Calu3 (cell line): ENCODE measurements around the gene UROC1. TPM values are rescaled to one million over a fixed set of nuclear protein-coding genes. Genes with fewer than 3 reads are reported as not detected.

Experiments used
- BruUV-seq: library from RNA; stranded (reverse); fragments of 400-500 nt; replicated peaks from 2 replicates; lab custom pipeline; 2021; lab: Mats Ljungman, UMichigan
- CTCF ChIA-PET: fragments of 300-600 bp; sonication (Branson Sonifier 250); formaldehyde crosslinking; loops from one replicate; lab custom pipeline; 2022; ENCODE audit warnings: antibody characterized with exemption; lab: Charles Lee
- DNase-seq: peaks from one replicate; pipeline ENCODE4 v3.0.0; 2022
- H3K27ac Mint-ChIP-seq: one replicate; pipeline ENCODE4 v1.8.0; 2022; ENCODE audit warnings: mixed read lengths; ENCODE audit not compliant: unreplicated experiment
- H3K27me3 Mint-ChIP-seq: one replicate; pipeline ENCODE4 v1.8.0; 2022; ENCODE audit warnings: mixed read lengths; ENCODE audit not compliant: unreplicated experiment
- H3K36me3 Mint-ChIP-seq: one replicate; pipeline ENCODE4 v1.8.0; 2022; ENCODE audit warnings: mild to moderate bottlenecking, moderate library complexity, mixed read lengths; ENCODE audit not compliant: insufficient read depth, unreplicated experiment
- H3K4me1 Mint-ChIP-seq: one replicate; pipeline ENCODE4 v1.8.0; 2022; ENCODE audit warnings: mild to moderate bottlenecking, low read depth, mixed read lengths; ENCODE audit not compliant: unreplicated experiment
- H3K4me3 Mint-ChIP-seq: one replicate; pipeline ENCODE4 v1.8.0; 2022; ENCODE audit warnings: mild to moderate bottlenecking, low read depth, moderate library complexity, mixed read lengths; ENCODE audit not compliant: unreplicated experiment
- H3K9me3 Mint-ChIP-seq: one replicate; pipeline ENCODE4 v1.8.0; 2022; ENCODE audit warnings: low read depth, mixed read lengths; ENCODE audit not compliant: unreplicated experiment
- intact Hi-C: fragments of 100-400 bp; cut with micrococcal nuclease; formaldehyde crosslinking; loops from one replicate; pipeline ENCODE4 v1.10.0; 2022; ENCODE audit not compliant: unreplicated experiment
- total RNA-seq: library from RNA; stranded (reverse); gene quantifications from 2 replicates; pipeline ENCODE4 v1.2.3, GENCODE V29; 2022
- TF ChIP-seq, protein P1 (sequence below): fragments of 200-600 bp; IDR thresholded peaks from one replicate; pipeline ENCODE4 v1.8.0; 2022; ENCODE audit warnings: antibody characterized with exemption; ENCODE audit not compliant: unreplicated experiment

The UROC1 gene
- total RNA-seq, 1 experiment from 2014 or later = not detected

- TF ChIP-seq, protein P1, sequence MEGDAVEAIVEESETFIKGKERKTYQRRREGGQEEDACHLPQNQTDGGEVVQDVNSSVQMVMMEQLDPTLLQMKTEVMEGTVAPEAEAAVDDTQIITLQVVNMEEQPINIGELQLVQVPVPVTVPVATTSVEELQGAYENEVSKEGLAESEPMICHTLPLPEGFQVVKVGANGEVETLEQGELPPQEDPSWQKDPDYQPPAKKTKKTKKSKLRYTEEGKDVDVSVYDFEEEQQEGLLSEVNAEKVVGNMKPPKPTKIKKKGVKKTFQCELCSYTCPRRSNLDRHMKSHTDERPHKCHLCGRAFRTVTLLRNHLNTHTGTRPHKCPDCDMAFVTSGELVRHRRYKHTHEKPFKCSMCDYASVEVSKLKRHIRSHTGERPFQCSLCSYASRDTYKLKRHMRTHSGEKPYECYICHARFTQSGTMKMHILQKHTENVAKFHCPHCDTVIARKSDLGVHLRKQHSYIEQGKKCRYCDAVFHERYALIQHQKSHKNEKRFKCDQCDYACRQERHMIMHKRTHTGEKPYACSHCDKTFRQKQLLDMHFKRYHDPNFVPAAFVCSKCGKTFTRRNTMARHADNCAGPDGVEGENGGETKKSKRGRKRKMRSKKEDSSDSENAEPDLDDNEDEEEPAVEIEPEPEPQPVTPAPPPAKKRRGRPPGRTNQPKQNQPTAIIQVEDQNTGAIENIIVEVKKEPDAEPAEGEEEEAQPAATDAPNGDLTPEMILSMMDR = no peak
- DNase-seq = no peak
- Mint-ChIP-seq H3K27ac (no peak overlapping the region), H3K9me3 (no peaks in the 10 kb centered on the region), H3K27me3 (no peaks in the 10 kb centered on the region), H3K4me3 (no peak overlapping the region), H3K36me3 (peaks cover 33% of the 10 kb centered on the region), H3K4me1 (peaks cover 10% of the 10 kb centered on the region)
- intact Hi-C loops = no loop called here
- CTCF ChIA-PET = no interaction called here
- no TSS peak for BruUV-seq
These were observed 72.1 kb downstream of the UROC1 start for GRCh38 chr3:126445506-126445905.

- H3K36me3 Mint-ChIP-seq = peaks cover 31% of the 10 kb centered on the region
- no TSS peak for BruUV-seq
- TF ChIP-seq, protein P1 = no peak
These were observed 74.7 kb downstream of the UROC1 start for GRCh38 chr3:126442856-126443242.

DNA sequence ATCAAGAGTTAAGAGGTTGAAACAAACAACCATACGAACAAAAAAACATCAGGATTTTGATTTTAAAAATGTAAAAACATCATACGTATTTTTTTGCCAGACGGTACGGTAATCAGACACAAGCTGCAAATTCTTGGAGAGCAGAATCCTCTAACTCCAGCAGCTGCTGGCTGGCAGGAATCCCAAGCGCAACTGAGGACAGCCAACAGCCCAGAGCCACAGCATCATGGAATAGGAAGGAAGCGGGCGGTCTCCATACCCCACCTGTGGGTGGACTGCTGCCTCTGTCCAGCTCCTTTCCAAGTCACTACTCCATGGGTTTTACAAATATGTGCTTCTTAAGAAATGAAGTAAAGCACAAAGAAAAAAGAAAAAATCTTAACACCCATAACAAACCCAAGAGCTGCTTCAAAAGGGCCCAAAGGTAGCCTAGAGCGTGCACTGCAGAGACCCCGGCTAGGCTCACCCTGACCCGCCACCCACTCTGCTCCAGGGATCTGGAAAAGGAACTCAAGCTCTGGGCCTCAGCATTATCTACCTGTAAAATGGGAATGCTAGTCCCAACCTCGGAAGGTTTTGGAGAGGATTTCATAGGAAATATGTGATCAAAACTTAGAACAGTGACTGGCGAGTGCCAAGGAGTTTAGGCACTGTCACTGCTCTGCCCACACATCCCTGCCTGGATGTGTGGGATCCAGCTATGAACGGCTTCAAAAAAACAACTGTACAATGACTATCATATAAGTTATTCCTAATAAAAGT is 75.3 kb downstream of the UROC1 start:
- TF ChIP-seq, protein P1 = no peak
- no peak overlapping the region for H3K4me3 Mint-ChIP-seq
- peaks cover 26% of the 10 kb centered on the region for H3K36me3 Mint-ChIP-seq
- intact Hi-C loops = no loop called here
- DNase-seq = no peak
- H3K27ac Mint-ChIP-seq = no peak overlapping the region
- H3K4me1 Mint-ChIP-seq = peaks cover 10% of the 10 kb centered on the region
- CTCF ChIA-PET = interaction anchor here (0.6 to 1.3 kb wide), 2 partner anchors 10 to 109 kb away, joined by 3 read pairs; no protein-coding TSS in a partner anchor
- BruUV-seq = no TSS peak
- no peaks in the 10 kb centered on the region for H3K9me3 Mint-ChIP-seq
- no peaks in the 10 kb centered on the region for H3K27me3 Mint-ChIP-seq

More at GRCh38 chr3:126442856-126443242, 74.7 kb downstream of the UROC1 start:
- H3K27me3 Mint-ChIP-seq = no peaks in the 10 kb centered on the region
- no peak overlapping the region for H3K4me3 Mint-ChIP-seq
- CTCF ChIA-PET = no interaction called here
- peaks cover 10% of the 10 kb centered on the region for H3K4me1 Mint-ChIP-seq
- intact Hi-C loops = no loop called here
- no peak overlapping the region for H3K27ac Mint-ChIP-seq
- H3K9me3 Mint-ChIP-seq = no peaks in the 10 kb centered on the region
- no peak for DNase-seq

DNA sequence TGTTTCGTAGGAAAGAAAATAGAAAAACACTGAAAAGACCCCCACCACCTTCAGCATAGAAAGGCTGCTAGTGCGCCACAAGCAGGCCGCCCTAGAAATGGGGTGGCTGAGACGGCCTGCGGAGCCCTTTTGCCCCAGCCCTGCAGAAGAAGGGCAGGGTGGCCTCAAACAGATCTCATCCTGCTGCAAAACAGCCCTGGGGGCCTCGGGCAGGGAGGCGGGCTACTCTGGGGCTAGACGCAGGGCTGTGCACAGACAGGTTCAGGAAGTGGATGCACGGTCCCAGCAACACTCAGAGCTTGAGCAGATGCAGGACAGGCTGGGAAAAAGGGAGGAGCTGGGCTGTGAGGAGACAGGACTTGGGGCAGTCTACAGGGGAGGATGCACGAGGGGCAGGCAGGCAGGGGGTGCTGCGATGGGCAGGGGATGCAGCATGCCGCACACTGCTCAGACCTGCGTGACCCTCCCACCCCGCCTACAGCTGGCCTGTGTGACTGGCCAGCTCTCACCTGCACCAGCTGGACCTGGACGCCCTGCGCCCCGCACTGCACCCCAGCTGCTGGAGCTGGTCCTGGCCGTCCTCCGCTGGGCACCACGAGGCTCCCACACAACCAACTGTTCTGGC is 76.2 kb downstream of the UROC1 start:
- H3K9me3 Mint-ChIP-seq = no peaks in the 10 kb centered on the region
- no peak overlapping the region for H3K4me3 Mint-ChIP-seq
- H3K4me1 Mint-ChIP-seq = peaks cover 10% of the 10 kb centered on the region
- no TSS peak for BruUV-seq
- no peaks in the 10 kb centered on the region for H3K27me3 Mint-ChIP-seq
- intact Hi-C loops = no loop called here
- no peak for DNase-seq
- CTCF ChIA-PET = interaction anchor here (0.6 to 1.3 kb wide), 2 partner anchors 11 to 110 kb away, joined by 3 read pairs; no protein-coding TSS in a partner anchor
- TF ChIP-seq, protein P1 = no peak
- peaks cover 30% of the 10 kb centered on the region for H3K36me3 Mint-ChIP-seq
- no peak overlapping the region for H3K27ac Mint-ChIP-seq
